ENCODE results near the gene FNTB.

GRCh38 chr14:65001723-65002122 lies 15.0 kb downstream of the FNTB start:
- no peak for TF ChIP-seq JUND (IDR thresholded peaks at IDR 0.05; ENCODE audit: low read length)
- no peak for TF ChIP-seq CTCF (IDR thresholded peaks at IDR 0.05; ENCODE audit: control extremely low read depth in 1 of 3, insufficient read depth in 1 of 3, low read depth in 1 of 3, low read length in 3 of 3)
- no peak for TF ChIP-seq CREB1 (IDR thresholded peaks at IDR 0.05)
- TF ChIP-seq POLR2A (IDR thresholded peaks at IDR 0.05; ENCODE audit: control extremely low read depth in 1 of 2, low read depth in 2 of 2, low read length in 2 of 2) = no peak
- TF ChIP-seq BCL11A (IDR thresholded peaks at IDR 0.05; ENCODE audit: low read depth in 2 of 2, low read length in 2 of 2) = no peak
